HG03378 (cell line): Measurements from ENCODE around the gene DOCK3.
"Not testable (repeated sequence)": the region's sequence is repeated elsewhere in the genome, so short reads cannot be mapped to it uniquely, and the experiment has no call there.

Source experiments
- ATAC-seq: cut with Tn5 transposase; IDR thresholded peaks from one replicate; pipeline ENCODE4 v1.9.1; 2021; ENCODE audit warnings: mild to moderate bottlenecking, moderate library complexity; ENCODE audit not compliant: unreplicated experiment

Gene DOCK3

DNA sequence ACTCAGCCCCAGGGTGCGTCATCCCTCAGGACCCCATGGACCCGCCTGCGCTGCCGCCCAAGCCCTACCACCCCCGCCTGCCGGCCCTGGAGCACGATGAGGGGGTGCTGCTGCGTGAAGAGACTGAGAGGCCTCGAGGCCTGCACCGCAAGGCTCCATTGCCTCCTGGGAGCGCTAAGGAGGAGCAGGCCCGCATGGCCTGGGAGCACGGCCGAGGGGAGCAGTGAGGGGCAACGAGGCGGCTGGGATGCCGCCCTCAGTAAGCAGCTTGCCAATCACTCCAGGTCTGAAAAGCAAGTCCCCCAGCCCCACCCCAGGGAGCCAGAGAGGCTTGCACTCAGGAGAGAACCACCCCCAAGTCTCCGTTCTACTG, 706.6 kb downstream of the DOCK3 start:
- no peak for ATAC-seq

- ATAC-seq: no peak
Observed at GRCh38 chr3:51382076-51382745, 707.5 kb downstream of the DOCK3 start.

DNA sequence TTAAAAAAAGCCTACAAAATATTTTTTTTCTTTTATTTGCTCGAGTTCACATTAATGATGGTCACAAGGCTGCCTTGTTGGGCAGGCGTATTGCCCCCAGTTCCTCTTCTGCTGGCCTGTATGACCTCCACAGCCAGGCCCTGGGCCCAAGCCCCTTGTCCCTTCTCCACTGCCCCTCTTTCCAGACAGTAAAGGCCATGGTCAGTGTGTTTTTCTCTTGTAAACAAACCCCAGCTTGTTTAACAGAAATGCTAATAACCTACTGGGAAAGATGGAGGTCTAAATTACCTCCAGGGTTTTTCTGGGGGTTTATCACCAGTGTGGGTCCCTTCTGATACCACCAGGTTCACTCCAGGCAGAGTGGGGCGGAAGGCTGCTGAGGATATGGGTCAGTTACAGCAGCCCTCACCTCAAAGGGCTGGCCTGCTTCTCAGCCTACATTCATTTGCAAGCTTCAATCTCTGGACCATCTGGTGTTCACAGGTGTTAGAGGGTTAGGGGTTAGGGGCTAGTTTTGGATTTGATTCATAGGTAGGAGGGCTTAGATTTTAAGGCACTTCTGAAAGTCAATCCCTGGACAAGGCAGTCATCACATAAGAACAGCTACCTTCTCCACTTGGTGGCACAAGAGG, 708.3 kb downstream of the DOCK3 start:
- ATAC-seq: no peak

GRCh38 chr3:51384055-51384725, 709.5 kb downstream of the DOCK3 start:
- ATAC-seq: peak; percentile 13

- peak; percentile 84 for ATAC-seq
Observed at GRCh38 chr3:51384726-51385473, 710.2 kb downstream of the DOCK3 start, which contains the start of gene MANF. MANF (plus strand) TSS chr3:51385291; CDS start chr3:51385343, 52 bp downstream.

DNA sequence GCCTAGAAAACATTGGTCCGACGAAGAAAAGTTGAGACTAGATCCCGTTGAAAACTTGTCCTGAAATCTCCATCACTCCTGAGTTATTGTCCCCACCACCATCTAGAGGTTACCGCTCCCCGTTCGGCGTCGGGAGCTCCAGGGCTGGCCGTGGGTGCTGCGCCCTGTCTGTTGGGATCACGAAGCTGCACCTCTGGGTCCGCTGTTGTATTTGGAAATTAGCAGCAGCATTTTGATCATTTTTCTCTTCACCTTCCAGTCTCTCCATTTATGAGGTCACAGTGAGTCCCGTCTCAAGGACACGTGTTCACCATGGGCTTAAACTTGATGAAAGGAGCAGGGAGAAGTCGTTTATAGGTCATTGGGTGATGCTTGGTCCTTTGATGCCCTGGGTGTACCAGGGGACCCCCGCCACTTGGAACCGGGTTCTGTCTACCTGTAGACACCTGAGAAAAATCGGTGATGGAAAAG, 710.9 kb downstream of the DOCK3 start:
- no peak for ATAC-seq

DNA sequence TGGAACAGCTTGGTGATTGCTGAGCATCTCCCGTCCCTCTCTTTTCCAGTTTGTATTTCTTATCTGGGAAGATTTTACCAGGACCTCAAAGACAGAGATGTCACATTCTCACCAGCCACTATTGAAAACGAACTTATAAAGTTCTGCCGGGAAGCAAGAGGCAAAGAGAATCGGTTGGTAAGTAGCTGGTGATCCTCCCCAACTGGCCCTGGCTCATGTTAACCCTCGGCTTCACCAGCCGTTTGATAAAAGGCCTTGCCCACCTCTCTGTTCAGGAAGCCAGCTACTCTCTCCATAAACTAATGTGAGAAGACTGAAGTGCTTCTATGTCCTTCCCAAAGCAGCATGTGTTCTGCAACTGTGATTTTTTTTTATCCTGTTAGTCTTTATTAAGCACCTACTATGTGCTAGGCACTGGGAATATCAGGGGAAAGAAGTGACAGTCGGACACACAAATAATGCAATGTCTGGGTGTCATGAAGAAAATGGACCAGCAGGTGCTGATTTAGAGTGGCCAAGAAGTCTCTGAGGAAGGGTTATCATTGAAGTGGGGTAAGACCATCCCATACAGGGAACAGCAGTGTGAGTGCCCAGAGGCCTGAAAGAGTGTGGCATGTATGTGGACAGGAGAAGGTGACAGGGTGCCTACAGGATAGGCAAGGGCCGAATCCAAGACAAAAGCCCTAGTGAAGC, 711.6 kb downstream of the DOCK3 start:
- ATAC-seq: no peak

DNA sequence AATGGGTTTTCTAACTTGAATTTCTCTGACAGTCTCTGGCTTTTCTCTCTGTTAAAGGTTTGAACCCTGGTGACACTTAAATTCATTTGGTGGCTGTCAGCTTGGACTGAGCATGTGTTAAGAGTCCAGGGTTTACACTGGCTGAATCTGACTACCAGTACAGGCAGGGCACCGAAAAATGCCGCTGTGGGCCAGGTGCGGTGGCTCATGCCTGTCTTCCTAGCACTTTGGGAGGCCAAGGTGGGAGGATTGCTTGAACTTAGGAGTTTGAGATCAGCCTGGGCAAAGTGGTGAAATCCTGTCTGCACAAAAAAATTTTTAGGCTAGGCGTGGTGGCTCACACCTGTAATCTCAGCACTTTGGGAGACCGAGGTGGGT, 712.1 kb downstream of the DOCK3 start:
- ATAC-seq: no peak

GRCh38 chr3:51387281-51387680, 712.6 kb downstream of the DOCK3 start:
- not testable (repeated sequence) for ATAC-seq

- no peak for ATAC-seq
Observed at GRCh38 chr3:51388286-51389029, 713.7 kb downstream of the DOCK3 start.

DNA sequence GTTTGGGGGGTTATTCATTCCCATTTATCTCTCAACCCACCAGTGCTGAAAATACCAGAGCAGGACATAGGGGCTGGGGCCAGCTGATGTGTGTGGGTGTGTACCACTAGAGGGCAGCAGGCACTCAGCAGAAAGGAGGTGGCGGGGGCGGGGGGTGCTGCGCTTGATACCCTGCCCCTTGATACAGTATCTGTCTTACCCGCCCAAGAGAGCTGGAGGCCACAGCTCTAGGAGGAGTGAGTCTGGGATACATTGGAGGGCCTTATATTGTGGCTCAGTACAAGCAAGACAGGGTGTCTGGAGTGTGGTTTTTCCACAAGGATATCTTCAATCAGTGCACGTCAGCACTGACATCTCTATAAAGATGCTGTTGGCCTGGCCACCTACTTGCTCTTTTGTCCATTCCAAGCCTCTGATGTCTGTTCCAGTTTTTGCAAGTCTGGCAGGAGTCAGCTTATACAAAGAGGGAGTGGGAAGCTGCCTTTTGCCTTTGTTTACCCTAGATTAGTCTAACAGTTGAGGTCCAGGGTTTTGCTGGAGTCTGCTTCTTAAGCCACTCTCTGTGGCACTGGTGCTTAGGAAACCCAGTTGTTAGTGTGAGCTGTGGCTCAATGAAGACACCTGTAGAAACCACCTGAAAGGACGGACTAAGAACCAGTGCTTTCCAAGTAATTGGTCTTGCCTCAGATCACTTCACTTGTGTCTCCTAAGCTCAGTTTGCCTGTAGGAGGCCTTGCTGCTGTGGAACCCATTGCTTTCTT, 714.9 kb downstream of the DOCK3 start:
- ATAC-seq: no peak

- no peak for ATAC-seq
Observed at GRCh38 chr3:51390246-51391074, 715.7 kb downstream of the DOCK3 start.

- peak; percentile 83 for ATAC-seq
Observed at GRCh38 chr3:51391075-51391565, 716.4 kb downstream of the DOCK3 start, which contains the start of gene RBM15B. RBM15B (plus strand) TSS chr3:51391285; CDS start chr3:51391400, 115 bp downstream.

DNA sequence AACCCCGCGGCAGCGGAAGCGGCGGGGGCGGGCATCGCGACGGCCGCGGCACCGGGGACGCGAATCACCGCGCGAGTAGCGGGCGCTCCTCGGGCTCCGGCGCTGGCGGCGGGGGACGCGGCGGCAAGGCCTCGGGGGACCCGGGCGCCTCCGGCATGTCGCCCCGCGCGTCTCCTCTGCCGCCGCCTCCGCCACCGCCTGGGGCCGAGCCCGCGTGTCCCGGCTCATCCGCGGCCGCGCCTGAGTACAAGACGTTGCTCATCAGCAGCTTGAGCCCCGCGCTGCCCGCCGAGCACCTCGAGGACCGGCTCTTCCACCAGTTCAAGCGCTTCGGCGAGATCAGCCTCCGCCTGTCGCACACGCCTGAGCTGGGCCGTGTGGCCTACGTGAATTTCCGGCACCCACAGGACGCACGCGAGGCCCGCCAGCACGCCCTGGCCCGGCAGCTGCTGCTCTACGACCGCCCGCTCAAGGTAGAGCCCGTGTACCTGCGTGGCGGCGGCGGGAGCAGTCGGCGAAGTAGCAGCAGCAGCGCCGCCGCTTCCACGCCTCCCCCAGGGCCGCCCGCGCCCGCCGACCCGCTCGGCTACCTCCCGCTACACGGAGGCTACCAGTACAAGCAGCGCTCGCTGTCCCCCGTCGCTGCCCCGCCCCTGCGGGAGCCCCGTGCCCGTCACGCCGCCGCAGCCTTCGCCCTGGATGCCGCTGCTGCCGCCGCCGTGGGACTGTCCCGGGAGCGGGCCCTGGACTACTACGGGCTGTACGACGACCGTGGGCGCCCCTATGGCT, 717.0 kb downstream of the DOCK3 start:
- ATAC-seq: no peak

- ATAC-seq: no peak
Observed at GRCh38 chr3:51392355-51393133, 717.8 kb downstream of the DOCK3 start.

DNA sequence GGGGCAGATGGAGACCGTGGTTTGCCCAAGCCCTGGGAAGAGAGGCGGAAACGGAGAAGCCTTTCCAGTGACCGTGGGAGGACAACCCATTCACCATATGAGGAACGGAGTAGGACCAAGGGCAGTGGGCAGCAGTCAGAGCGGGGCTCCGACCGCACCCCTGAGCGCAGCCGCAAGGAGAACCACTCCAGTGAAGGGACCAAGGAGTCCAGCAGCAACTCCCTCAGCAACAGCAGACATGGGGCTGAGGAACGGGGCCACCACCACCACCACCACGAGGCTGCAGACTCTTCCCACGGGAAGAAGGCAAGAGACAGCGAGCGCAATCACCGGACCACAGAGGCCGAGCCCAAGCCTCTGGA, 718.4 kb downstream of the DOCK3 start:
- no peak for ATAC-seq

DNA sequence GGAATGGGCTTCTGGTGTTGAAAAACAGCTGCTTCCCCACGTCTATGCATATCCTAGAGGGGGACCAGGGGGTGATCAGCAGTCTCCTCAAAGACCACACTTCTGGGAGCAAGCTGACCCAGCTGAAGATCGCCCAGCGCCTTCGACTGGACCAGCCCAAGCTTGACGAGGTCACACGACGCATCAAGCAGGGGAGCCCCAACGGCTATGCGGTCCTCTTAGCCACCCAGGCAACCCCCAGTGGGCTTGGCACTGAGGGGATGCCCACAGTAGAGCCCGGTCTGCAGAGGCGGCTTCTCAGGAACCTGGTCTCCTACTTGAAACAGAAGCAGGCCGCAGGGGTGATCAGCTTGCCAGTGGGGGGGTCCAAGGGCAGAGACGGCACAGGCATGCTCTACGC, 718.8 kb downstream of the DOCK3 start:
- ATAC-seq: no peak
